ENCODE data around the gene TBC1D16. TPM values are rescaled to one million over a fixed set of nuclear protein-coding genes. Genes with fewer than 3 reads are reported as not detected.
A peak's percentile ranks its signal among the peaks of the same experiment; 100 is the strongest.

The TBC1D16 gene
- total RNA-seq, 1 experiment from 2014 or later: 96.1 TPM

GRCh38 chr17:79987187-79987934, 48.3 kb downstream of the TBC1D16 start (continued):
- TF ChIP-seq FOXP1 (CRISPR knock-in tag; IDR thresholded peaks at IDR 0.05; ENCODE audit: borderline replicate concordance): no peak
- TF ChIP-seq EMX1 (CRISPR knock-in tag; IDR thresholded peaks at IDR 0.05): no peak
- TF ChIP-seq TP53 (CRISPR knock-in tag; IDR thresholded peaks at IDR 0.05): no peak

- H3K27ac Mint-ChIP-seq: peak overlapping the region; percentile 32; the same call in 1 of the 2 replicates
- H3K9me3 Mint-ChIP-seq: no peaks in the 10 kb centered on the region
- ChIA-PET POLR2A (no interaction called here), CTCF (interaction anchor here (2.2 to 3.4 kb wide), 2 partner anchors 12 to 22 kb away, joined by 6 to 28 read pairs; no protein-coding TSS in a partner anchor)
- H3K4me3 Mint-ChIP-seq: no peak overlapping the region
- peaks cover 41% of the 10 kb centered on the region for H3K4me1 Mint-ChIP-seq
- H3K27me3 Mint-ChIP-seq (ENCODE audit: low read depth): no peaks in the 10 kb centered on the region
- no peak for ATAC-seq
- no peaks in the 10 kb centered on the region for H3K36me3 Mint-ChIP-seq
- no peak for DNase-seq (ENCODE audit: low spot score)
- no peak for TF ChIP-seq ZNF396 (CRISPR knock-in tag; IDR thresholded peaks at IDR 0.05; ENCODE audit: borderline replicate concordance)
- no peak for TF ChIP-seq MAX (CRISPR knock-in tag; IDR thresholded peaks at IDR 0.05)
- peak; percentile 84 for TF ChIP-seq GABPB1 (CRISPR knock-in tag; IDR thresholded peaks at IDR 0.05)
- TF ChIP-seq SMAD4 (CRISPR knock-in tag; IDR thresholded peaks at IDR 0.05): no peak
- no peak for TF ChIP-seq AR (CRISPR knock-in tag; IDR thresholded peaks at IDR 0.05)
Measured at GRCh38 chr17:79986411-79987186, 49.1 kb downstream of the TBC1D16 start.

GRCh38 chr17:79985943-79986391, 49.7 kb downstream of the TBC1D16 start:
- POLR2A ChIA-PET: interaction anchor here (1.3 kb wide), 1 partner anchor 8 kb away, joined by 4 read pairs; no protein-coding TSS in a partner anchor
- Mint-ChIP-seq H3K9me3 (no peaks in the 10 kb centered on the region), H3K36me3 (no peaks in the 10 kb centered on the region), H3K4me1 (peaks cover 42% of the 10 kb centered on the region), H3K27ac (no peak overlapping the region), H3K27me3 (ENCODE audit: low read depth) (no peaks in the 10 kb centered on the region), H3K4me3 (no peak overlapping the region)
- CTCF ChIA-PET: interaction anchor here (1.7 to 3.4 kb wide), 3 partner anchors 11 to 138 kb away, joined by 4 to 28 read pairs (median 6); no protein-coding TSS in a partner anchor
- no peak for ATAC-seq
- no peak for DNase-seq (ENCODE audit: low spot score)
- TF ChIP-seq E2F1 (CRISPR knock-in tag; IDR thresholded peaks at IDR 0.05): no peak
- no peak for TF ChIP-seq PREB (CRISPR knock-in tag; IDR thresholded peaks at IDR 0.05; ENCODE audit: borderline replicate concordance)
- TF ChIP-seq PRRX2 (CRISPR knock-in tag; IDR thresholded peaks at IDR 0.05): no peak
- TF ChIP-seq ARID4B (CRISPR knock-in tag; IDR thresholded peaks at IDR 0.05; ENCODE audit: borderline replicate concordance): no peak
- TF ChIP-seq ATF2 (CRISPR knock-in tag; IDR thresholded peaks at IDR 0.05; ENCODE audit: borderline replicate concordance, low read depth): no peak
- no peak for TF ChIP-seq STAT6 (CRISPR knock-in tag; conservative IDR thresholded peaks at IDR 0.05; ENCODE audit: low read depth)
